Endothelial cell of umbilical vein (primary cell): Measurements from ENCODE around the gene STKLD1. TPM values are rescaled to one million over a fixed set of nuclear protein-coding genes. Genes with fewer than 3 reads are reported as not detected.

ENCODE experiments used
- BruUV-seq: library from RNA; stranded (reverse); fragments of 400-500 nt; replicated peaks from 2 replicates; lab custom pipeline; 2021; lab: Mats Ljungman, UMichigan
- CTCF ChIA-PET: fragments of 300-600, 350-600 bp; sonication (Branson Sonifier 250); formaldehyde crosslinking; loops from one replicate; lab custom pipeline; 2021; ENCODE audit warnings: antibody characterized with exemption, inconsistent platforms; lab: Charles Lee
- POLR2A ChIA-PET: fragments of 300-600, 350-600 bp; sonication (Branson Sonifier 250); formaldehyde crosslinking; loops from one replicate; lab custom pipeline; 2021; ENCODE audit warnings: antibody characterized with exemption, inconsistent platforms; lab: Charles Lee
- DNase-seq: peaks from one replicate; pipeline ENCODE4 v3.0.0-alpha.2; 2011; ENCODE audit warnings: low read depth, low spot score
- FAIRE-seq: peaks from 2 replicates; lab custom pipeline; 2011; peaks lifted over from hg19 to GRCh38; lab: Jason Lieb, UNC
- H2AFZ ChIP-seq: 2 replicates; pipeline ENCODE4 v1.6.0; 2012; ENCODE audit warnings: low read depth, low read length, control low read depth, inconsistent platforms
- H3K27ac ChIP-seq: 2 replicates; pipeline ENCODE4 v1.5.1; 2011; ENCODE audit warnings: low read depth, mild to moderate bottlenecking, control low read depth, low read length, moderate library complexity; ENCODE audit not compliant: insufficient read depth
- H3K27me3 ChIP-seq, 2 experiments: 2 replicates each; pipeline versions ENCODE4 v1.6.0 to v1.6.1; 2011; ENCODE audit warnings: low read length in 2 of 2, mixed read lengths in 1 of 2; ENCODE audit not compliant: control insufficient read depth in 2 of 2, insufficient read depth in 2 of 2
- H3K36me3 ChIP-seq, 2 experiments: 2 replicates in 1 of 2; 3 replicates in 1 of 2; pipeline ENCODE4 v1.5.1; 2011; ENCODE audit warnings: low read length in 2 of 2, mild to moderate bottlenecking in 1 of 2, moderate library complexity in 1 of 2; ENCODE audit not compliant: control insufficient read depth in 2 of 2, insufficient read depth in 2 of 2; ENCODE audit errors: extremely low read depth in 1 of 2
- H3K4me1 ChIP-seq: 3 replicates; pipeline ENCODE4 v1.5.1; 2011; ENCODE audit warnings: mild to moderate bottlenecking, low read length; ENCODE audit not compliant: control insufficient read depth, insufficient read depth; ENCODE audit errors: extremely low read depth
- H3K4me2 ChIP-seq: 2 replicates; pipeline ENCODE4 v1.6.1; 2011; ENCODE audit warnings: low read length, control low read depth, mixed read lengths; ENCODE audit not compliant: insufficient read depth
- H3K4me3 ChIP-seq, 3 experiments: fragments of 200-600 bp in 1 of 3; sonication (generic), shearing (Covaris generic) in 1 of 3; replicated peaks in 1 of 3; 2 replicates each; pipeline ENCODE4 v1.5.1; 2011 to 2016; ENCODE audit warnings: control low read depth in 3 of 3, low read length in 3 of 3, mild to moderate bottlenecking in 2 of 3, inconsistent platforms in 1 of 3, low read depth in 1 of 3, moderate library complexity in 1 of 3; ENCODE audit not compliant: insufficient read depth in 1 of 3
- H3K79me2 ChIP-seq: 2 replicates; pipeline ENCODE4 v1.6.0; 2012; ENCODE audit warnings: low read length, inconsistent platforms; ENCODE audit not compliant: control insufficient read depth, insufficient read depth
- H3K9ac ChIP-seq: replicated peaks from 2 replicates; pipeline ENCODE3; 2011; ENCODE audit warnings: low read length, control low read depth; ENCODE audit not compliant: insufficient read depth; ENCODE audit errors: extremely low read depth
- H3K9me1 ChIP-seq: replicated peaks from 3 replicates; pipeline ENCODE4 v1.6.0; 2011; ENCODE audit warnings: mild to moderate bottlenecking, low read length; ENCODE audit not compliant: control insufficient read depth, insufficient read depth; ENCODE audit errors: extremely low read depth
- H3K9me3 ChIP-seq: replicated peaks from 2 replicates; pipeline ENCODE4 v1.5.1; 2012; ENCODE audit warnings: low read length, inconsistent platforms; ENCODE audit not compliant: control insufficient read depth, insufficient read depth
- H4K20me1 ChIP-seq: replicated peaks from 2 replicates; pipeline ENCODE3; 2011; ENCODE audit warnings: mild to moderate bottlenecking, low read length; ENCODE audit not compliant: control insufficient read depth, insufficient read depth; ENCODE audit errors: extremely low read depth
- CTCF ChIP-seq, 2 donors: IDR thresholded peaks; 1 replicate in 1 of 2; 2 replicates in 1 of 2; pipeline ENCODE4 v1.5.1; 2011; ENCODE audit warnings: low read length in 2 of 2, mild to moderate bottlenecking in 2 of 2, moderate library complexity in 2 of 2, control low read depth in 1 of 2, inconsistent platforms in 1 of 2, low read depth in 1 of 2; ENCODE audit not compliant: insufficient read depth in 1 of 2; ENCODE audit errors: extremely low read depth in 1 of 2
- EZH2 ChIP-seq: IDR thresholded peaks from 2 replicates; pipeline ENCODE4 v1.6.1; 2012; ENCODE audit warnings: borderline replicate concordance, low read depth, mild to moderate bottlenecking, moderate library complexity, low read length, inconsistent platforms; ENCODE audit not compliant: severe bottlenecking
- FOS ChIP-seq: IDR thresholded peaks from 2 replicates; pipeline ENCODE4 v1.6.1; 2011; ENCODE audit warnings: mild to moderate bottlenecking, low read length, moderate library complexity, borderline replicate concordance; ENCODE audit not compliant: insufficient read depth
- JUN ChIP-seq: IDR thresholded peaks from 2 replicates; pipeline ENCODE4 v1.6.1; 2011; ENCODE audit warnings: borderline replicate concordance, low read depth; ENCODE audit not compliant: insufficient read length, insufficient read depth
- MAX ChIP-seq: IDR thresholded peaks from 2 replicates; pipeline ENCODE4 v1.6.1; 2011; ENCODE audit not compliant: insufficient read depth, insufficient read length
- dilution Hi-C: fragments of 300-500 bp; cut with MboI; formaldehyde crosslinking; loops from one replicate; pipeline ENCODE4 v1.15.0; 2019; ENCODE audit warnings: low sequenced_read_pairs; ENCODE audit not compliant: extremely low pct_ligation_motif_present
- intact Hi-C: fragments of 100-400 bp; cut with micrococcal nuclease; formaldehyde crosslinking; loops from one replicate; pipeline ENCODE4 v1.10.0; 2022
- polyA plus RNA-seq, 4 experiments: library from polyadenylated mRNA; depleted of rRNA in 3 of 4; stranded (reverse) in 3 of 4; unstranded in 1 of 4; fragments of >200 nt; gene quantifications; 2 replicates each; pipeline versions ENCODE4 v1.2.1 to v1.2.3, GENCODE V29; 2011 to 2012; ENCODE audit warnings: missing spikeins in 1 of 4
- total RNA-seq: library from RNA; stranded (reverse); gene quantifications from 2 replicates; pipeline ENCODE4 v1.2.3, GENCODE V29; 2021

The STKLD1 gene
- total and polyA plus RNA-seq, 2 donors (not counting 3 experiments of a cell fraction or from before 2014, with no cell fraction given), result 0.29 to 0.77 TPM

DNA sequence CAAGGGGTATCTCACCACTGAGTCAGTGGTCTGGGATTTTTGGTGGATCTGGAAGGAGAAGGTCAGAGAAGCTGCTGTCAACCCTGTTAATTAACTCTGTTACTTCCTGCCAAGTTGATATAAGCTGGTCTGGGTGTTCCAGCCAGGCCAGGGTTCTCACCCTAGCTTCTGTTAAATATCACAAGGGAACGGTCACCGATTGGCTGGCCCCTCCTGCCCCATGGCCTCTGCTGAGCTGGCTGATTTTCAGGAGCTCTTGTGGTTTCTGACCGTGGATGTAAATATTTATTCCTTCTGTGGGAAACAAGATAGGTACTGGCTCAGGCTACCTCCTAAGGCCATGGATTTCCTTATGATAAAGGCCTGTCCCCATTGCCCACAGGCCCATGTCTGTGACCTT lies 47.0 kb downstream of the STKLD1 start:
- POLR2A ChIA-PET, result no interaction called here

More for the DNA sequence above, 47.0 kb downstream of the STKLD1 start:
- Histone ChIP-seq H3K9me3 (no peaks in the 10 kb centered on the region), H3K4me1 (no peaks in the 10 kb centered on the region), H3K79me2 (no peaks in the 10 kb centered on the region), H3K4me2 (no peak overlapping the region), H3K27me3 (peaks cover 9 to 12% of the 10 kb centered on the region in 2 experiments), H3K36me3 (no peaks in the 10 kb centered on the region), H2AFZ (no peak overlapping the region), H3K4me3 (no peak overlapping the region), H3K9me1 (no peaks in the 10 kb centered on the region), H3K9ac (no peak overlapping the region), H4K20me1 (no peaks in the 10 kb centered on the region), H3K27ac (no peak overlapping the region)
- intact Hi-C loops, result no loop called here
- FAIRE-seq, result no peak
- CTCF ChIA-PET, result no interaction called here
- BruUV-seq, result no TSS peak
- dilution Hi-C loops, result no loop called here
- TF ChIP-seq EZH2, result no peak
- no peak for TF ChIP-seq MAX
- no peak for TF ChIP-seq JUN
- no peak for TF ChIP-seq FOS
- TF ChIP-seq CTCF (IDR thresholded peaks at IDR 0.05; ENCODE audit: extremely low read depth in 1 of 2, insufficient read depth in 1 of 2, low read depth in 1 of 2, low read length in 2 of 2), result no peak
- DNase-seq, result no peak
